HG02870 (cell line): ENCODE data around the gene NCOA7.
"Not testable (repeated sequence)": the region's sequence is repeated elsewhere in the genome, so short reads cannot be mapped to it uniquely, and the experiment has no call there.

Experiments
- ATAC-seq: cut with Tn5 transposase; IDR thresholded peaks from one replicate; pipeline ENCODE4 v1.9.1; 2021; ENCODE audit warnings: mild to moderate bottlenecking, moderate library complexity; ENCODE audit not compliant: unreplicated experiment

The NCOA7 gene

GRCh38 chr6:125789576-125790357, 993 bp upstream of the NCOA7 start:
- ATAC-seq = peak; percentile 14

- peak; percentile 27 for ATAC-seq
Measured at GRCh38 chr6:125791151-125791819, 525 bp downstream of the NCOA7 start.

GRCh38 chr6:125791820-125792165, 1.0 kb downstream of the NCOA7 start:
- no peak for ATAC-seq

GRCh38 chr6:125792172-125792571, 1.4 kb downstream of the NCOA7 start:
- no peak for ATAC-seq

- ATAC-seq = no peak
Measured at GRCh38 chr6:125792680-125793079, 1.9 kb downstream of the NCOA7 start.

GRCh38 chr6:125793280-125793679, 2.5 kb downstream of the NCOA7 start:
- no peak for ATAC-seq

- ATAC-seq = no peak
Measured at GRCh38 chr6:125793863-125794262, 3.1 kb downstream of the NCOA7 start.

GRCh38 chr6:125794342-125795137, 3.8 kb downstream of the NCOA7 start:
- no peak for ATAC-seq

- no peak for ATAC-seq
Measured at GRCh38 chr6:125795301-125795700, 4.5 kb downstream of the NCOA7 start.

GRCh38 chr6:125797120-125797885, 6.5 kb downstream of the NCOA7 start:
- no peak for ATAC-seq

- ATAC-seq = no peak
Measured at GRCh38 chr6:125797886-125798444, 7.2 kb downstream of the NCOA7 start.

- peak; percentile 84 for ATAC-seq
Measured at GRCh38 chr6:125798734-125799508, 8.2 kb downstream of the NCOA7 start.

GRCh38 chr6:125802383-125802782, 11.6 kb downstream of the NCOA7 start:
- no peak for ATAC-seq

- ATAC-seq = peak; percentile 19
Measured at GRCh38 chr6:125802943-125803377, 12.2 kb downstream of the NCOA7 start.

- ATAC-seq = peak; percentile 70
Measured at GRCh38 chr6:125804264-125804663, 13.5 kb downstream of the NCOA7 start.

GRCh38 chr6:125804866-125805425, 14.2 kb downstream of the NCOA7 start:
- ATAC-seq = not testable (repeated sequence)

GRCh38 chr6:125806813-125807212, 16.1 kb downstream of the NCOA7 start:
- ATAC-seq = no peak

- ATAC-seq = peak; percentile 49
Measured at GRCh38 chr6:125807293-125807692, 16.5 kb downstream of the NCOA7 start.

- no peak for ATAC-seq
Measured at GRCh38 chr6:125808060-125808459, 17.3 kb downstream of the NCOA7 start.
